ENCODE data around the gene RPP25L.

- TF ChIP-seq ZFP30 (CRISPR knock-in tag; IDR thresholded peaks at IDR 0.05; ENCODE audit: borderline replicate concordance): no peak
- no peak for TF ChIP-seq EZH2 (IDR thresholded peaks at IDR 0.05; ENCODE audit: borderline replicate concordance, low read depth, low read length)
- no peak for TF ChIP-seq RBM17 (IDR thresholded peaks at IDR 0.05; ENCODE audit: borderline replicate concordance, low read depth, low read length)
- TF ChIP-seq CHCHD3 (CRISPR knock-in tag; IDR thresholded peaks at IDR 0.05): no peak
- no peak for TF ChIP-seq CTCF (IDR thresholded peaks at IDR 0.05 in 2 of 3, conservative IDR thresholded peaks at IDR 0.05 in 1 of 3; ENCODE audit: insufficient read depth in 2 of 3, low read depth in 1 of 3, low read length in 3 of 3)
- no peak for TF ChIP-seq SIN3A (IDR thresholded peaks at IDR 0.05; ENCODE audit: borderline replicate concordance in 2 of 2, control insufficient read depth in 1 of 2, low read depth in 2 of 2, low read length in 2 of 2)
These were observed 17.7 kb downstream of the RPP25L start for GRCh38 chr9:34594177-34594576.

Data from K562 (cell line).